AG09309 (cell line): ENCODE measurements around the gene FGF11.

Experiments used
- DNase-seq: peaks from one replicate; pipeline ENCODE4 v3.0.0-alpha.2; 2010; ENCODE audit warnings: low read depth
- H3K4me3 ChIP-seq: 2 replicates; pipeline ENCODE4 v1.5.1; 2011; ENCODE audit warnings: mild to moderate bottlenecking, low read depth, low read length, moderate library complexity; ENCODE audit not compliant: control insufficient read depth
- TF ChIP-seq, protein P1 (sequence below): IDR thresholded peaks from 2 replicates; pipeline ENCODE4 v1.5.1; 2011; ENCODE audit warnings: mild to moderate bottlenecking, low read depth, low read length, inconsistent platforms; ENCODE audit not compliant: insufficient read depth, control insufficient read depth; ENCODE audit errors: missing control alignments

Gene FGF11

DNA sequence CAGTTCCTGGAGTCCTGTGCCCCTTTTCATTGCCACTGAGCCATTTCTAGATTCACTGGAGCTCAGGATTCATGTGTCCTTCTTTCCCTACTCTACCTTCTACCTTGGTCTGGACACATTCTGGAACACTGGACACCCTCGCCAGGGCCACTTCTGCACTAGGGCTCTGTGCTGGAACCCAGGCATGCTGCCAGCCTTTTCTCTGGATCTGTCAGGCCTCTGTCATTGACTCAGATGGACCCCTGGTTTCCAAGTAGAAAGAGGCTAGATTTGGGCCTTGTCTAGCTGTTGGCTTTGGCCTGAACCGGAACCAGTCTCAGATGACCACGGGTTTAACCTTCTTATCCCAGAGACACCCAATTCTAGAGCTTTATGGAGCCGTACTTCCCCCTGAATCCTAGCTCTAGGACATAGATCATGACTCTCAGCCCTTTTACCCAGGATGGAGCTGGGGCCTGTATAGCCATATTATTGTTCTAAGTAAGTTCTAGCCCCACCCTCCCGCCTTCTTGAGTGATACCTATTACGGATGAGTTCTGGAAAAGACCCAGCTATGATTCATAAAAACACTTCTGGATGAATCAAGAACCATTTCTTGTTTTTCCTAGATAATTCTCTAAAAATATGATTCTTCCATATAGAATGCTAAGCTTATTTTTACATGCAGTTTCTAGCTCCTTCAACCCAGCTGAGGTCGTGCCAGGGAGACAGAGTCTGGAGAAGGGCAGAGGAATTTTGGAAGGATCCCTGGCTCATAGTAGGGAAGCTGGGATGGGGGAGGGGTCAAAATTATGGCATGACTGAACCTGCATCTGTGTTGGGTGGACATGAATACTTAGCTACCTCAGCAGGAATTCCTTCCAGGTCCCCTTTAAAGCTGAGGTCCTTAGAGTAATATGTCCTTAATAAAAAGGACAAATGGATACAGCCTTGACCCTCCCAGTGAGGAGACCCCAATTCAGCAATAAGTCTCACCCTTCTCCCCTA, 4.5 kb downstream of the FGF11 start:
- no peak overlapping the region for H3K4me3 ChIP-seq
- TF ChIP-seq, protein P1, sequence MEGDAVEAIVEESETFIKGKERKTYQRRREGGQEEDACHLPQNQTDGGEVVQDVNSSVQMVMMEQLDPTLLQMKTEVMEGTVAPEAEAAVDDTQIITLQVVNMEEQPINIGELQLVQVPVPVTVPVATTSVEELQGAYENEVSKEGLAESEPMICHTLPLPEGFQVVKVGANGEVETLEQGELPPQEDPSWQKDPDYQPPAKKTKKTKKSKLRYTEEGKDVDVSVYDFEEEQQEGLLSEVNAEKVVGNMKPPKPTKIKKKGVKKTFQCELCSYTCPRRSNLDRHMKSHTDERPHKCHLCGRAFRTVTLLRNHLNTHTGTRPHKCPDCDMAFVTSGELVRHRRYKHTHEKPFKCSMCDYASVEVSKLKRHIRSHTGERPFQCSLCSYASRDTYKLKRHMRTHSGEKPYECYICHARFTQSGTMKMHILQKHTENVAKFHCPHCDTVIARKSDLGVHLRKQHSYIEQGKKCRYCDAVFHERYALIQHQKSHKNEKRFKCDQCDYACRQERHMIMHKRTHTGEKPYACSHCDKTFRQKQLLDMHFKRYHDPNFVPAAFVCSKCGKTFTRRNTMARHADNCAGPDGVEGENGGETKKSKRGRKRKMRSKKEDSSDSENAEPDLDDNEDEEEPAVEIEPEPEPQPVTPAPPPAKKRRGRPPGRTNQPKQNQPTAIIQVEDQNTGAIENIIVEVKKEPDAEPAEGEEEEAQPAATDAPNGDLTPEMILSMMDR: no peak
- no peak for DNase-seq

DNA sequence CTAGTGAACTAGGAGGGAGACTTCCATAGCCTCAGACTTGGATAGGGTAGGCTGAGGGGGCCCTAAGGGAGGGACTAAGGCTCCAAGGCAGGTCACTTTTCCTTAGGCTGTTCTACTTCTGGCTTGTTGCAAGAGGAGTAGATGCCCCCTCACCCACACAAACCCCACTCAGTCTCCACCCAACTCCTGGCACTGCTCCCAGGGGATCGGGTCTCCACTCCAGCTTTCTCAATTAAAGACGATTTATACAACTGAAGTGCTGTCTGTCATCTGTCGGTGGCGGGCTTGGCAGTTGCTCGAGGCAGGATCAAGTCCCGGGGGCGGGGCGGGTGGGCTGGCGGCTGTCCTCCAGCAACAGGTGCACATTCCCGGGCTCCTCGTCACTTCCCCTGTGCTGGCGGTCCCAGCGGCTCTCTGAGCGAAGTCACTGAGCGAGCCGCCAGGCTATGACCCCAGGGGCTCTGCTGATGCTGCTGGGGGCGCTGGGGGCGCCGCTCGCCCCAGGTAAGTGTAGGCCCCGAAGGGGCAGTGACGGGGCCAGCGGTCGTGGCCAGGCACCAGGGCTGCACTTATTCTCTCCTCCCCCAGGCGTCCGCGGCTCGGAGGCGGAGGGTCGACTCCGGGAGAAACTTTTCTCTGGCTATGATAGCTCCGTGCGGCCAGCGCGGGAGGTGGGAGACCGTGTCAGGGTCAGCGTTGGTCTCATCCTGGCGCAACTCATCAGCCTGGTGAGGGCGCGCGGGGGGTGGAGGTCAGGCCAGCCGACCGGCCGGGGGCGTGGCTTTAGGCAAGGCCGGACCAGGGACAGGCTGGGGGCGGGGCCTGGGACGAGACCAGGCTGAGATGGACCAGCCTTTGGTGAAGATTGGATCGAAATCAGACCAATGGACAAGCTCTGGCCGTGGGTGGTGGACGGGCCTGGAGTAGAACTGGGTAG, 5.6 kb downstream of the FGF11 start, which contains the start of gene CHRNB1:
Gene CHRNB1, plus strand, starts transcription at position 380 of the 937 bp plus-strand sequence. Its CDS starts 67 bp downstream, at position 447.
- H3K4me3 ChIP-seq: peak within 1 kb of the TSS; percentile 45
- TF ChIP-seq, protein P1: no peak
- no peak for DNase-seq

DNA sequence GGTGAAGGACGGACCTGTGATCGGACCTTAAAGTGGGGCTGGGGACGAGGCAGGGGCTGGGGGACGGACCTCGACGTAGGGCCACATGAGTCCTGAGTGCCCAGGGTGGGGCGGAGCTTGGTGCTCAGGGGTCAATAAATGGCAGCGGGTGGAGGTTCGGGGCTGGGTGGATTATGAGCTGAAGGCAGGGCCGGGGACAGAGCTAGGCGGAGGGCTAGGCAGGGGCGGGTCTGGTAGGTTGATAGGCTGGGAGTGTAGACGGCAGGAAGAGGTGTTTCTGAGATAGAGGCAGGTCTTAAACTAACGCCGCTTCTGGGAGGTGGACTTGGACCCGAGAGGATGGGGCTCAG, 6.3 kb downstream of the FGF11 start:
- H3K4me3 ChIP-seq: peak overlapping the region; percentile 45
- TF ChIP-seq, protein P1: no peak
- no peak for DNase-seq

DNA sequence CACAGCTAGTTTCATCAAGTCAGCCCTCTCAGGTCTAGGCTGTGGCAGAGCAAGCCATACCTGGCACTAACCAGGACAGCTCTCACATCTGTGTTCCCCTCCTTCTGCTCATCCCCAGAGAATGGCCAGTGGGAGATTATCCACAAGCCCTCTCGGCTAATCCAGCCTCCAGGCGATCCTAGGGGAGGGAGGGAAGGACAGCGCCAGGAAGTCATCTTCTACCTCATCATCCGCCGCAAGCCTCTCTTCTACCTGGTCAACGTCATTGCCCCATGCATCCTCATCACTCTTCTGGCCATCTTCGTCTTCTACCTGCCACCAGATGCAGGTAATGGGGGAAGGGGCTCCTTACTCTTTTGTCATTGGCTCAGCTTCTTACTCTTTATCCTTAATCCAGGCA, 9.1 kb downstream of the FGF11 start:
- TF ChIP-seq, protein P1: no peak
- no peak for DNase-seq
- no peak overlapping the region for H3K4me3 ChIP-seq

DNA sequence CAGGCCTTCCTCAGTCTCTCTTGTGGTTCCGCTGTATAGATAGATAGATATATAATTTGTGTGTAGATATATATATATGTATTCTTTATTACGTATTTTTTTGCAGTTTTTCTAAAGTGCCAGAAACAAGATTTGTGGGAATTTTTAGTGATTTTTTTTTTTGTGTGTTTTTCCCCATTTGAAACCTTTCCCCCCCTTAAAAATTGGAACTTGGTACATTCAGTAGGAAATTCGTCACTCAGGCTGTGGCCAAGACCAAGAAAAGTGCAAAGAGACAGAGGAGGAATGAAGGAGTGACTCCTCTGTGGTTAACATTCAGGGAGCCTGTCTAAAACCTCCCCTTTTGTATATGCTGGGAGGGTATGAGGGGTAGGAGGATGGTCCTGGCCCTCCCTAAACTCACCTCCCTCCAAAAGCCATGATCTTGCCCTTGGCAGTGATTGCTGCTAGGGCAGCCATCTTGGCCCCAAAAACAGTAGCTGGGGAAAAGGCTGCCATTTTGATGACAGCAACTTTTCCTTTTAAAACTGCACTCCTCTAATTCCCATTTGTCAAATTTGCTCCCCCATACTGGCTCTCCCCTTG, 20.7 kb downstream of the FGF11 start:
- TF ChIP-seq, protein P1: no peak
- no peak overlapping the region for H3K4me3 ChIP-seq
- DNase-seq: no peak

DNA sequence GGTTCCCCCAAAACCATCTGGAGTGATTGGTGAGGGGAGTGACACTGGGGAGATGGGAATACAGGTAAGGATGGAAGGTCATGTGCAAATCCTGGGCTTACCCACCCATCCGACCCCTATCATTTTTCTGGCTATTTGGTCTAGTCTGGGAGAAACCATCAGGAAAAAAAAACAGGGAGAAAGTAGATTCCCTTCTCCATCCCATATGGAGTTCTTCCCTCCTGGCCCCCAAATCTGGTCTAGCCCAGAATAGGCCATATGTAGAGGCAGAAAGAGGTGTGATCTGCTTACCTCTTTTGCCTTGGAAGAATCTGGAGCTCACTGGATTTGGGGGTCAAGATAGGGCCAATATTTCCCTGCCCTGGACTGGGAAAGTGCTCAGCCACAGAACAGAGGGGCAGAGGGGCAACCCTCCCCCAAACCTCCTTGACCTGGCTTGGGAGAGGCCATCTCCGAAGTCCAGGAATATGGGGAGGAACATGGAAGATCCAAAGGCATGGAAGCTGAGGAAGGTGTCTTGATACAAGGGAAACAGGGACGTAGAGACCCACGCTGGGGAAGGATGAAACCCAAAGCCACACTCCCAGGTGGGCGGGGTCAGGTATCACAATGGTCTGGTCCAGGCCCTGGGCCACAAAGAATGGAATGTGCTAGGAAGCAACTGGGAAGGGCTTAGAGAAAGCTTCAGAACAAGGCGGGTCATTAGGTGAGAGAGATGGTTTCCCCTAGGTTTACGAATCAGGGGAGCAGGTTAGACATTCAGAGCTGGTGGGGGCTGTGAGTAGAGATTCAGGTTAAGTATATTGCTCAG, 21.7 kb downstream of the FGF11 start:
- TF ChIP-seq, protein P1: no peak
- no peak overlapping the region for H3K4me3 ChIP-seq
- DNase-seq: no peak
